Measurements from ENCODE around the gene SMIM30. TPM values are rescaled to one million over a fixed set of nuclear protein-coding genes. Genes with fewer than 3 reads are reported as not detected.

The SMIM30 gene
- total RNA-seq, 1 experiment from 2014 or later, result 32.3 TPM

DNA sequence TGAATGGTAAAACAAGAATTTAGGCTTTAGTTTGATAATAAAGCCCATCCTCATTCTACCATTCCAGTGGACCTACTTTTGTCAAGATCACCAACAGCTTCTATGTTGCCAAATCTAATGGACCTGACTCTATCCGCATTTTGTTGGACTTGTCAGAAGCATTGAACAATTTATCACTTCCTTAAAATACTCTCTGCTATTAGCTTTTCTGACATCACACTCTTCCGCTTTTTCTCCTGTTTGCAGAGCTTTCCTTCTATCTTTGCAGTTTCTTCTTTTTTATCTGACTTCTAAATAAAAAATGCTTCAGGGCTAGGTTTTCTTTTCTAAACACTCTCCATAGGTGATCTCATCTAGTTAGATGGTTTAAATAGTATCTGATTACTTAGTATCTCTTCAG lies 42.7 kb upstream of the SMIM30 start:
- H3K36me3 Mint-ChIP-seq (ENCODE audit: insufficient read depth in 1 of 3, low read depth in 3 of 3), result no peaks in the 10 kb centered on the region
- DNase-seq, result no peak
- H2AFZ ChIP-seq (ENCODE audit: low read length), result no peak overlapping the region
- H3K9me3 ChIP-seq (ENCODE audit: control insufficient read depth, low read depth, low read length), result no peaks in the 10 kb centered on the region
- no peak overlapping the region for H3K23ac ChIP-seq (ENCODE audit: insufficient read length, low read depth, low read length)
- H4K91ac ChIP-seq (ENCODE audit: insufficient read length, low read depth, low read length), result no peak overlapping the region
- no peaks in the 10 kb centered on the region for H3K79me2 ChIP-seq (ENCODE audit: insufficient read depth, low read length)
- H4K8ac ChIP-seq (replicated peaks; ENCODE audit: insufficient read length, low read depth, low read length), result no peak overlapping the region
- WGBS (ENCODE audit: extremely low coverage, insufficient read length, low lambda C conversion rate), result no CpG with 5 or more reads among the region's 2 CpGs
- no peaks in the 10 kb centered on the region for H4K20me1 ChIP-seq (ENCODE audit: control insufficient read depth, insufficient read depth, insufficient read length)
- no peak overlapping the region for H3K27ac Mint-ChIP-seq
- TF ChIP-seq CTCF (conservative IDR thresholded peaks at IDR 0.05), result no peak
- no peak overlapping the region for H2BK20ac ChIP-seq (ENCODE audit: low read depth, low read length, poor library complexity, severe bottlenecking)
- H3K14ac ChIP-seq (ENCODE audit: insufficient read depth, low read length), result no peak overlapping the region
- H4K5ac ChIP-seq (ENCODE audit: insufficient read length, low read depth, low read length), result no peak overlapping the region
- H3K4me2 ChIP-seq (ENCODE audit: insufficient read depth, insufficient read length, low read length), result no peak overlapping the region
- H3K27me3 Mint-ChIP-seq (ENCODE audit: low read depth), result peaks cover 2% of the 10 kb centered on the region; the same call in 1 of the 2 replicates
- H3K9ac ChIP-seq (ENCODE audit: extremely low read depth, insufficient read length, low read length), result no peak overlapping the region
- no peak overlapping the region for H3K18ac ChIP-seq (ENCODE audit: insufficient read length, low read depth, low read length)
- no peak overlapping the region for H3K4me3 Mint-ChIP-seq
- H2BK5ac ChIP-seq (ENCODE audit: insufficient read length, low read length), result no peak overlapping the region
- H3K23me2 ChIP-seq (ENCODE audit: insufficient read length, low read depth, low read length, poor library complexity, severe bottlenecking), result no peaks in the 10 kb centered on the region
- H3T11ph ChIP-seq (ENCODE audit: low read length), result no peak overlapping the region
- no peaks in the 10 kb centered on the region for H3K79me1 ChIP-seq (ENCODE audit: insufficient read depth, low read depth, low read length, poor library complexity, severe bottlenecking)
- no peak overlapping the region for H3K27ac ChIP-seq (ENCODE audit: insufficient read length, low read depth, low read length)
- peaks cover 0 to 2% of the 10 kb centered on the region in 2 experiments; a peak in 1 of 4 replicates for H3K4me1 Mint-ChIP-seq
- no peak overlapping the region for H2BK120ac ChIP-seq (ENCODE audit: low read depth, low read length, poor library complexity, severe bottlenecking)
- H2BK15ac ChIP-seq (ENCODE audit: low read depth, low read length), result no peak overlapping the region
- no peaks in the 10 kb centered on the region for H3K9me3 Mint-ChIP-seq
- H3K4me1 ChIP-seq (ENCODE audit: insufficient read depth, low read length), result no peaks in the 10 kb centered on the region
- H3K56ac ChIP-seq (ENCODE audit: insufficient read length, low read depth, low read length), result no peak overlapping the region
- no peak overlapping the region for H2BK12ac ChIP-seq (ENCODE audit: insufficient read length, low read depth, low read length)
- no peaks in the 10 kb centered on the region for H3K27me3 ChIP-seq (ENCODE audit: insufficient read depth, low read length)
- no peak overlapping the region for H2AK5ac ChIP-seq (ENCODE audit: insufficient read length, low read length)
- no peak overlapping the region for H3K4ac ChIP-seq (ENCODE audit: low read depth, low read length)

All from H9 (cell line).